ENCODE data around the gene BTBD16.

GRCh38 chr10:122362621-122363020 is 91.5 kb downstream of the BTBD16 start:
- TF ChIP-seq CTCF (IDR thresholded peaks at IDR 0.05) (no peak), POLR2A (IDR thresholded peaks at IDR 0.05) (no peak)

All from body of pancreas (tissue), 4 donors.